ENCODE measurements around the gene SENP5. TPM values are rescaled to one million over a fixed set of nuclear protein-coding genes. Genes with fewer than 3 reads are reported as not detected.

Gene SENP5
- polyA plus RNA-seq, 1 experiment = 18.3 TPM

DNA sequence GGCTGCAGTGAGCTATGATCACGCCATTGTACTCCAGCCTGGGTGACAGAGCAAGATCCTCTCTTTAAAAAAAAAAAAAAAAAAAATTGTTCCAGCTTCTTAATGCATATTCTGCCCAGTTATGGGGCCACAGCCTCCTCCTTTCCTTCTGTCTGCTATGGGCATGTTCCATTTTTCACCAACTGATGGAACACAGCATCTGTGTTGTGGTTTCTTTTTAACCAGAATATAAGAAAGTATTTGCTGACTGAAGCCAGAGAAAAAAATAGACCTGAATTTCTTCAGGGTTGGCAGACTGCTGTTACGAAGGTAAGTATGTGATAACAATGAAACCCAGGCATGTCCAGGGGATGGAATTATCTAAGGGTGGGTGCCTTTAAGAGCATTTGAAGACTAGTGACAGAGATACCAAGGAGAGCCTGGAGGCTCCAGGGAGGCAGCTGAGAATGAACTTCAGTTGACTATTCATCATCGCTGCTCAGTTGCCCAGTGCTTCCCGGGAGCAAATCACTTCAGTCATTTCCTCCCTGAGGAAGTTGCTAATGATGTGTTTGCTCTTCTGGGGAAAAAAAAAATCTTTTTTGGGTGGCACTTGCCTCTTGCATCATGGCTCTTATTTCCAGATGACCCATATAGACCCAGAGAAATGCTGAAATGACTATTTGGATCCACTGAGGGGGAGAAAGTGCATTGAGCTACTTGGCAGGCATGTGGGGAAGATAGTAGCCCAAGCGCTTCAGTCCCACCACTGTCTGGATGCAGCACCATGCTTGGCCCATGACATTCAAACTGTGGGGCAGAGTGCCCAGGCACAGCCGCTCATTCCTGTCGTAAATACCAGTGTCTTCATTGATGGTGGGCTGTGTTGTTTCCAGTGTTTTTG, 60.1 kb downstream of the SENP5 start:
- no peak for DNase-seq (ENCODE audit: low read depth, low spot score)
- Histone ChIP-seq H3K27me3 (ENCODE audit: control insufficient read depth, insufficient read depth, low read length) (no peaks in the 10 kb centered on the region), H3K27ac (ENCODE audit: low read depth, low read length) (no peak overlapping the region), H3K9me3 (ENCODE audit: control insufficient read depth, insufficient read depth, low read length) (no peaks in the 10 kb centered on the region), H3K4me3 (ENCODE audit: low read depth, low read length) (no peak overlapping the region)
- CTCF ChIA-PET = interaction anchor here (1.5 kb wide), 1 partner anchor 15 kb away, joined by 3 read pairs; the partner anchor contains the start of gene NCBP2
- POLR2A ChIA-PET = no interaction called here
- no peak for TF ChIP-seq CTCF (IDR thresholded peaks at IDR 0.05; ENCODE audit: low read depth, low read length)

DNA sequence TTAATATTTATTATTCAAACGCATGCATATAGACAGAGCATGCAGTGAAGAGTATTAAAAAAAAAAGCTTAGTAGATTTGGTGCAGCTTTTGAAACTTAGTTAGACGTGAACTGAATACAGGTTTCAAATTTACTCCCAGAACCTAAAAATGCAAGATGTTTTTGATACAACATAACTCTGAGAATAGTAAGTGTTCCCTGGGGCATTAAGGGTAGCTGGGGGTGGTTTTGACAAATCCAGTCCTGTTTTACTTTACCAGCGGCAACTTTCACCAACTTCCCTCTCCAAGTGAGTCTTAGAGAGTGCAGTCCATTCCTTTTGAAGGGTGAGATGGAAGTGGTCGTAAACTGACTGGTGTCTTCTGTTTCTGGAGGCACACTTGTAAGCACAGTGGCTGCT, 63.4 kb downstream of the SENP5 start:
- TF ChIP-seq CTCF (IDR thresholded peaks at IDR 0.05; ENCODE audit: low read depth, low read length) = no peak
- DNase-seq (ENCODE audit: low read depth, low spot score) = no peak
- ChIA-PET POLR2A (no interaction called here), CTCF (no interaction called here)
- no peak overlapping the region for H3K27ac ChIP-seq (ENCODE audit: low read depth, low read length)
- no peaks in the 10 kb centered on the region for H3K9me3 ChIP-seq (ENCODE audit: control insufficient read depth, insufficient read depth, low read length)
- H3K27me3 ChIP-seq (ENCODE audit: control insufficient read depth, insufficient read depth, low read length) = no peaks in the 10 kb centered on the region
- H3K4me3 ChIP-seq (ENCODE audit: low read depth, low read length) = no peak overlapping the region

DNA sequence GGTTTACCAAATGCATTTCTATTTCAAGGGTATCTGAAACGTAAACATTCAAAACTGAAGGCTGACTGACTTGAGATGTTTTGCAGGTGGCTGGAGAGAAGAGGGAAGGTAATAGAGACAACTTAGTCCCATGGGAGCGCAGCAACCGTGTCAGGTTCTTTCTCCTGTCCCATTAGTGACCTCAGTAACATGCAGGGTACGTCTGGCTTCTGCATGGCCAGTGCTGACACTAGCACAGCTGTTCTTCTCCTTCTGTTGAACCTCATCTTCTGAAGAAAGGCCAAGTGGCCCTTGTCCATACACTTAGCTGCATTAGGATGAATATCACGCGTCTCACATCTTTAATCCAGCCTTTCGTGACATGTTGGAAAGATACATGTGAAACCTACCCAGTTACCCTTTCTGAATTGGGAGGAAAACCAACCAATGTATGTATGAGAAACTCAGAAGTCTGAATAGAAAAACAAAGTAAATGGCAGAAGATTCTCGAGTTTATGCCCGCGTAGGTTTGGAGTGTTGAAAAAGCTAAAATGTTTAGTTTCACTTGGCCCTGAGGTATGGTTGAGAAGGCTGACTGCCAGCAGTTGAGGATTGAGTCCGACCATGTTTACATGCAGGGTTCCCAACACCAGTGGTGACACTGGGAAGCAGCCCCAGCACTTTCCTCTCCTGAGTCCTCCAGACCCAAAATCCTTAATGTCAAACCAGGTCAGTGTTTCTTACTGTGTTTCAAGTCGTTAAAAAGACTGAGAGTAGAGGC, 64.3 kb downstream of the SENP5 start:
- ChIA-PET POLR2A (no interaction called here), CTCF (no interaction called here)
- no peaks in the 10 kb centered on the region for H3K9me3 ChIP-seq (ENCODE audit: control insufficient read depth, insufficient read depth, low read length)
- DNase-seq (ENCODE audit: low read depth, low spot score) = no peak
- no peak overlapping the region for H3K27ac ChIP-seq (ENCODE audit: low read depth, low read length)
- no peak for TF ChIP-seq CTCF (IDR thresholded peaks at IDR 0.05; ENCODE audit: low read depth, low read length)
- no peak overlapping the region for H3K4me3 ChIP-seq (ENCODE audit: low read depth, low read length)
- no peaks in the 10 kb centered on the region for H3K27me3 ChIP-seq (ENCODE audit: control insufficient read depth, insufficient read depth, low read length)

- Histone ChIP-seq H3K27ac (ENCODE audit: low read depth, low read length) (no peak overlapping the region), H3K4me3 (ENCODE audit: low read depth, low read length) (no peak overlapping the region), H3K27me3 (ENCODE audit: control insufficient read depth, insufficient read depth, low read length) (no peaks in the 10 kb centered on the region), H3K9me3 (ENCODE audit: control insufficient read depth, insufficient read depth, low read length) (no peaks in the 10 kb centered on the region)
- DNase-seq (ENCODE audit: low read depth, low spot score) = no peak
- TF ChIP-seq CTCF (IDR thresholded peaks at IDR 0.05; ENCODE audit: low read depth, low read length) = no peak
- ChIA-PET CTCF (no interaction called here), POLR2A (no interaction called here)
These were observed 64.9 kb downstream of the SENP5 start for GRCh38 chr3:196932600-196932999.

DNA sequence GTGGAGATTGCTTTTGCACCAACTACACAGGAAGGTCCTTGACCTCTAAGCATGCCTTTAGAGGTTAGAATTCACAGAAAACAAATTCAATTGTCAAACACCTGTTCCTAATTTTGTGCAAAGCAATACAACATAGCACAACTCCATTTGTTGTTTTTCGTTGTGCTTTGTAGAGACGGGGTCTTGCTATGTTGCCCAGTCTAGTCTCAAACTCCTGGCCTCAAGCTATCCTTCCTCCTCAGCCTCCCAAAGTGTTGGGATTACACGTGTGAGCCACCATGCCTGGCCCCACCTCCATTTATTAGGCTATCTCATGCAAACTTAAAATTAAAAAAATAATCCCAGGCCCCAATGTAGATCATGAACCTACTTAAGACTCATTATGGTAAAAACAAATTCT, 68.6 kb downstream of the SENP5 start:
- Histone ChIP-seq H3K9me3 (ENCODE audit: control insufficient read depth, insufficient read depth, low read length) (no peaks in the 10 kb centered on the region), H3K27me3 (ENCODE audit: control insufficient read depth, insufficient read depth, low read length) (no peaks in the 10 kb centered on the region), H3K4me3 (ENCODE audit: low read depth, low read length) (no peak overlapping the region), H3K27ac (ENCODE audit: low read depth, low read length) (no peak overlapping the region)
- CTCF ChIA-PET = no interaction called here
- no peak for DNase-seq (ENCODE audit: low read depth, low spot score)
- no peak for TF ChIP-seq CTCF (IDR thresholded peaks at IDR 0.05; ENCODE audit: low read depth, low read length)
- POLR2A ChIA-PET = no interaction called here

All from AG04450 (cell line).